ENCODE data around the gene TENM3. TPM values are rescaled to one million over a fixed set of nuclear protein-coding genes. Genes with fewer than 3 reads are reported as not detected.

The TENM3 gene
- total RNA-seq, 1 donor from 2014 or later: 0.05 TPM

DNA sequence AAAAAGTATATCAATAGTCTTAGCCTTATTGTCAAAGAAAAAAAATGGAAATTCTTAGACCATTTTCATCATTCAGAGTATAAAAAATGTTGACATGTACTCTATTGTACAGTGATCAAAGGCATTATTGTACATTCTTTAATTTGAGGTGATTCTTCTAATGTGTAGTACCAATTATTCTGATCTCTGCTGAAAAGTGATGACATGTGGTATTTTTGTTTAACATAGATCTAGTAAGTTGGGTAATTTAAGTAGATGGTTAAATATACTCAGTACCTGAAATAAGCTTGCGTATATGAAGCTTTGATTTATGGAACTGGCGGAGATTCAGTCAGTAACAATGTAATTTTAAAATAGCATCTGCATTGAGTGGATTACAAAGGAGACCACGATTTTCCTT, 5.1 kb downstream of the TENM3 start:
- H3K9me3 Mint-ChIP-seq: peaks cover 3% of the 10 kb centered on the region
- DNase-seq (ENCODE audit: low spot score): no peak
- intact Hi-C loops (cut with micrococcal nuclease): no loop called here
- no peak overlapping the region for H3K4me3 Mint-ChIP-seq (ENCODE audit: low read depth)
- H3K27ac Mint-ChIP-seq: no peak overlapping the region
- no peaks in the 10 kb centered on the region for H3K4me1 Mint-ChIP-seq (ENCODE audit: low read depth)
- H3K27me3 Mint-ChIP-seq (ENCODE audit: low read depth): no peaks in the 10 kb centered on the region
- H3K36me3 Mint-ChIP-seq (ENCODE audit: low read depth): no peaks in the 10 kb centered on the region

DNA sequence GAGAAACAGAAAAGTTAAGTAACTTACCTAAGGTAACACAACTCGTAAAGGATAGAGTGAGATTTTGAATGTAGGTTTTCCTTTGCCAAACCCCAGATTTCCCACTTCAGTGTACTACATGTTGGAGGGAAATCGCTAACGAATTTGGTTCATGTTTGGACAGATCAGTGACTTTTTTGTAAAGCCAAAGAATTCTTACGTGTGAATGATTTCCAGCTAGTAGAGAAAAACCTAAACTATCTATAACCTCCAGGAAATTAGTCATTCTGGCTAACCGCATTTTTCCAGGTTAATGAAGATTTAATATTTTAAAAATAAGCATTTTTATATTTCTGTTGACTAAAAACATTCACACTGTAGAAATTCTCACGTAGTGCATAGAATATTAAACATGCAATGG, 7.2 kb downstream of the TENM3 start:
- Mint-ChIP-seq H3K36me3 (ENCODE audit: low read depth) (no peaks in the 10 kb centered on the region), H3K27me3 (ENCODE audit: low read depth) (no peaks in the 10 kb centered on the region), H3K4me3 (ENCODE audit: low read depth) (no peak overlapping the region), H3K9me3 (no peaks in the 10 kb centered on the region), H3K27ac (no peak overlapping the region), H3K4me1 (ENCODE audit: low read depth) (no peaks in the 10 kb centered on the region)
- intact Hi-C loops (cut with micrococcal nuclease): no loop called here
- no peak for DNase-seq (ENCODE audit: low spot score)

DNA sequence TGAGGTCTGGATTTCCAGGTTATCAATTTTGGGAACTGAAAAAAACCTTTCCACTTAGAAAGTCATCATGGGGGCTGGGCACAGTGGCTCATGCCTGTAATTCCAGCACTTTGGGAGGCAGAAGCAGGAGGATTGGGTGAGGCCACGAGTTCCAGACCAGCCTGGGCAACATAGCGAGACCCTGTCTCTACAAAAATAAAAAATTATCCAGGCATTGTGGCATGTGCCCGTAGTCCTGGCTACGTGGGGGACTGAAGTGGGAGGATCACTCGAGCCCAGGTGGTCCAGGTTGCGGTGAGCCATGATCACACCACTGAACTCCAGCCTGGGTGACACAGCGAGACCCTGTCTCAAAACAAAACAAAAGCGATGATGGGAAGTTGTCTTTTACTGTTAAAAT, 7.9 kb downstream of the TENM3 start:
- no peaks in the 10 kb centered on the region for H3K27me3 Mint-ChIP-seq (ENCODE audit: low read depth)
- DNase-seq (ENCODE audit: low spot score): no peak
- intact Hi-C loops (cut with micrococcal nuclease): no loop called here
- no peaks in the 10 kb centered on the region for H3K36me3 Mint-ChIP-seq (ENCODE audit: low read depth)
- no peaks in the 10 kb centered on the region for H3K9me3 Mint-ChIP-seq
- H3K27ac Mint-ChIP-seq: no peak overlapping the region
- no peaks in the 10 kb centered on the region for H3K4me1 Mint-ChIP-seq (ENCODE audit: low read depth)
- no peak overlapping the region for H3K4me3 Mint-ChIP-seq (ENCODE audit: low read depth)

DNA sequence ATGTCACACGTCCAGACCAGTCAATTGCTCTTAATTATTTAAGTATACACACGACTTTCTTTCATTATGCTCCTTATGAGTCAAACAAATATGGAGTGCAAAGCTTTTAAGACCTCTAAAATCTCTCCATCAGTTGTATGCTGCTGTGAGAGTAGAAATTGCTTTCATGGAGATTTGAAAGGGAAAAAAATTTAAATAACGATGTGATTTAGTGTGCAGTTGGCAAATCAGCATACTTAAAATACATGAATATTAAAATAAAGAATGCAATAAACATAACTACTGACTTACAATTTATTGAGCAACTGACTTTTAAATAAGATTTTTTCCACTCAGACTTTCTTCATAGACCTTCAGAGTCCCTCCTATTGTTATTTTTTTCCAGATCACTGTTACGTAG, 9.0 kb downstream of the TENM3 start:
- Mint-ChIP-seq H3K4me3 (ENCODE audit: low read depth) (no peak overlapping the region), H3K27ac (no peak overlapping the region), H3K27me3 (ENCODE audit: low read depth) (no peaks in the 10 kb centered on the region), H3K9me3 (no peaks in the 10 kb centered on the region), H3K36me3 (ENCODE audit: low read depth) (no peaks in the 10 kb centered on the region), H3K4me1 (ENCODE audit: low read depth) (no peaks in the 10 kb centered on the region)
- intact Hi-C loops (cut with micrococcal nuclease): no loop called here
- no peak for DNase-seq (ENCODE audit: low spot score)

DNA sequence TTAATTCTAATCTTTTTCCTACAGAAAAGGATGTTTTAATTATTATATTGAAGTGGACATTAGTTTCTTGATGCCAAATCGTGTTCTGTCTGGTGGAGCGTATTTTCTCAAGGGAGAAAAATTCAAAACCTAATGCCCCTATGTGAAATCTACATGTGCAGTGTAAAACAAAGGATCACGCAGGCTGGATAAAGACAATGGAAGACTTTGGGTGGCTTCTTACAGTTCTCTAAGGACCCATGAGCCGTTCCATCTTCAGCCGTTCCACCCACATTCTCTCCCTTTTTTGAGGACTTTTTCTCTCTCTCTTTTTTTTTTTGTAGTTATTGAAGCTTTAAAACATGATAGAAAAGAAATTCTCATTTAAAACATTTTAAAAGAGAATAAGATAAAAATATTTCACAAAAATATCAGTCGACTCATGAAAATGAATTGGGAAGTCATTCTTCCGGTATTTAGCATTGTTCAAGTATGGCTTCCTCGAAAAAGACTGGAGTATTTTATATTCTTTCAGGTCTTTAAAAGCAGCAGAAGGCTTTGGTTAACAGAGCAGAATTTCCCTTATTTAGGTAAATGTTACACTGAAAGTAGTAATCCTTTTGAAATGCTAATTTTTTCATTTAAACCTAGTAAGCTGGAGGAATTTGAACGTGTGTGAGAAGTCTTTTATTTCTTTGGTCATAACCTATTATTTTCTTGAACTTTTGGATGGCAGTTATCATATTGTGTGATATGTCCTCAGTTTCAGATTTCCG, 11.0 kb downstream of the TENM3 start:
- no peaks in the 10 kb centered on the region for H3K9me3 Mint-ChIP-seq
- intact Hi-C loops (cut with micrococcal nuclease): no loop called here
- no peak overlapping the region for H3K4me3 Mint-ChIP-seq (ENCODE audit: low read depth)
- no peaks in the 10 kb centered on the region for H3K36me3 Mint-ChIP-seq (ENCODE audit: low read depth)
- DNase-seq (ENCODE audit: low spot score): no peak
- no peaks in the 10 kb centered on the region for H3K4me1 Mint-ChIP-seq (ENCODE audit: low read depth)
- H3K27ac Mint-ChIP-seq: no peak overlapping the region
- no peaks in the 10 kb centered on the region for H3K27me3 Mint-ChIP-seq (ENCODE audit: low read depth)

DNA sequence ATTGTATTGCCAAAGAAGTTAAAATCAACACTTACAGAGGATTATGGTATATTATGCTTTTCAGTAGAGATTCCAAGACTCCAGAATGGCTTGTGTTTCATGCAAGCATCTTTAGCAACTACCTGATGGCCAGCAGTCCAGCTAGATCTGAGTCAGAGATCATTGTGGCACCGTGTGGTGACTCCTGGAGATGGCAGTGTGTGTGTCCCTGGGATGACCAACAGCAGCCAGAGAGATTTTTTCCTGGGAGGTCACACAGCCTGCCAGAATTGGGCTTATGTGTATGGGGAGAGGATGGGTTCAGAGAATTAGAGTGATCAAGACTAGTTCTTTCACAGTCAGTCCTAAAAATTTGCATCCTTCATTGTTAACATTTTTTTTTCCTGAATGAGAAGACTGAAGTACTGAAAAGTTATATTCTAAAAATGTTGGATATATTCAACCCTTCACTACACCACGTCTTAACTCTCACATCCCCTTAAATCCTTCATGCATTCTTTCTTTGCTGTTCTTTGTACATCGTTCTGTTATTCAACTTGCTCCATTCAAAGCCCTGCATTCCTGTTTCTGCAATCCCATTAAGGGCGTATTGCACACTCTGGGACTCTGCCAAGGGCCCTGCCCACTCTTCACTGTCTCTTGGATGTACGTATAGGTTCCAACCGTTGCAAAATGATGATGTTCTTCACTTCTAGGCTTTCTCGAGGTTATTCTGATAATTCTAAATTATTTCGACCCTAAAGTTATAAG, 12.4 kb downstream of the TENM3 start:
- DNase-seq (ENCODE audit: low spot score): no peak
- Mint-ChIP-seq H3K27ac (no peak overlapping the region), H3K4me1 (ENCODE audit: low read depth) (no peaks in the 10 kb centered on the region), H3K27me3 (ENCODE audit: low read depth) (no peaks in the 10 kb centered on the region), H3K4me3 (ENCODE audit: low read depth) (no peak overlapping the region), H3K36me3 (ENCODE audit: low read depth) (no peaks in the 10 kb centered on the region), H3K9me3 (no peaks in the 10 kb centered on the region)
- intact Hi-C loops (cut with micrococcal nuclease): no loop called here

DNA sequence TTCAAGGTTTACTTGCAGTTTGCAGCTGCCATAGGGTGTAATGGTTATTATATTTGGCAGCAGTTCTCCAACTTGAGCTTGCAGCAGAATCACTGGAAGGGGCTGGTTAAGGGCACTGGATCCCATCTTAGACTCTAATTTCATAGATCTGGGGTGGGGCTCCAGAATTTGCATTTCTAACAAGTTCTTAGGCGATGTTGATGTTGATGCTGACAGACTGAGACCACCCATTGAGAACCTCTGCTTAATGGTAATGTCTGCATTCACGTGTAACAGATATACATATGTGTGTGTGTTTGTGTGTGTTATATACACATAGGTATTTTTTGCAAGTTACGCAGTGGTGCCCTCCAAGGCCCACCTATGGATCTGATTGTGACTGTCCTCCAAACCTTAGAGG, 13.8 kb downstream of the TENM3 start:
- no peak overlapping the region for H3K4me3 Mint-ChIP-seq (ENCODE audit: low read depth)
- no peaks in the 10 kb centered on the region for H3K27me3 Mint-ChIP-seq (ENCODE audit: low read depth)
- no peak for DNase-seq (ENCODE audit: low spot score)
- no peaks in the 10 kb centered on the region for H3K36me3 Mint-ChIP-seq (ENCODE audit: low read depth)
- no peaks in the 10 kb centered on the region for H3K4me1 Mint-ChIP-seq (ENCODE audit: low read depth)
- no peaks in the 10 kb centered on the region for H3K9me3 Mint-ChIP-seq
- intact Hi-C loops (cut with micrococcal nuclease): no loop called here
- no peak overlapping the region for H3K27ac Mint-ChIP-seq

DNA sequence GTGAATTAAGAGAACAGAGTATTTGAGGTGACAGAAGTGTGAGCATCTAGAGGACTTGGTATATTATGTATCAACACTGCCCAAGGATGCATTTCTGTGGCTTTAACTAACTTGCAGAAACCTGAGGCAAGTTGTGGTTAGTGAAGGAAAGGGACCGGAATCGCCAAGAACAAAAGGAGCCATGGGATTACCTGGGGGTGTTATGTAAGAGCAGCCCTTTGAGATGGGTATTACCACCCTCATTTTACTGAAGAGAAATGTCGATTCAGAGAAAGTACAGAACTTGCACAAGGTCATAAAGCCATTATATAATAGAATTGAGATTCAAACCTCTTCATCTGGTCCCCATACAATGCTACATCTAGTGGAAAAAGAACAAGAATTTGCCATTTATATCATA, 14.3 kb downstream of the TENM3 start:
- Mint-ChIP-seq H3K4me1 (ENCODE audit: low read depth) (no peaks in the 10 kb centered on the region), H3K27ac (no peak overlapping the region), H3K27me3 (ENCODE audit: low read depth) (no peaks in the 10 kb centered on the region), H3K9me3 (no peaks in the 10 kb centered on the region), H3K4me3 (ENCODE audit: low read depth) (no peak overlapping the region), H3K36me3 (ENCODE audit: low read depth) (no peaks in the 10 kb centered on the region)
- intact Hi-C loops (cut with micrococcal nuclease): no loop called here
- DNase-seq (ENCODE audit: low spot score): no peak

DNA sequence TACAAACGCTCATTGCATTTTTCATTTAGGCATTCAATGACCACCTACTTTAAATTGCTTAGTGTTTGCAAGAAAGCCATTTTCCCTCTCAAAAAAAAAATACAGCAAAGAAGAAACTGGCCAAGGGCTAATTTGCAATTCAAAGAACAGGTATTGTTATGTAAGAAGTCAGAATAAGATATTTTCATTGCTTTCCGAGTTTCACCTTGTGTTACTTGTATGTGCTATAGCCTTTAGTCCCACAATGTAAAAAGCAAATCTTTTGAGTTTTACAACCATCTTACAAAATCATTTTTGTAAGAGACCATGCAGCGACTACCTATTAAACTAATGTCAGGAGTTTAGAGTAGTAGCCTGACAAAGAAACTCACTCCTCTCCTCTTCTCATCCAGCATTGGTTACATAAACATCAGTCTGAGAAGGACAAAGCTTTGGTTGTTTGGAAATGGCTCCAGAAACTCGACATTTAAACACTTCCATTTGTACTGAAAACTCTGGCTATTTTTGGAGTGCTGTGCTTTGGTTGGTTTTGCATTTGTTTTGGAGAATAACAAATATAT, 15.3 kb downstream of the TENM3 start:
- Mint-ChIP-seq H3K36me3 (ENCODE audit: low read depth) (no peaks in the 10 kb centered on the region), H3K27ac (no peak overlapping the region), H3K9me3 (no peaks in the 10 kb centered on the region), H3K27me3 (ENCODE audit: low read depth) (no peaks in the 10 kb centered on the region), H3K4me3 (ENCODE audit: low read depth) (no peak overlapping the region), H3K4me1 (ENCODE audit: low read depth) (no peaks in the 10 kb centered on the region)
- intact Hi-C loops (cut with micrococcal nuclease): no loop called here
- no peak for DNase-seq (ENCODE audit: low spot score)

DNA sequence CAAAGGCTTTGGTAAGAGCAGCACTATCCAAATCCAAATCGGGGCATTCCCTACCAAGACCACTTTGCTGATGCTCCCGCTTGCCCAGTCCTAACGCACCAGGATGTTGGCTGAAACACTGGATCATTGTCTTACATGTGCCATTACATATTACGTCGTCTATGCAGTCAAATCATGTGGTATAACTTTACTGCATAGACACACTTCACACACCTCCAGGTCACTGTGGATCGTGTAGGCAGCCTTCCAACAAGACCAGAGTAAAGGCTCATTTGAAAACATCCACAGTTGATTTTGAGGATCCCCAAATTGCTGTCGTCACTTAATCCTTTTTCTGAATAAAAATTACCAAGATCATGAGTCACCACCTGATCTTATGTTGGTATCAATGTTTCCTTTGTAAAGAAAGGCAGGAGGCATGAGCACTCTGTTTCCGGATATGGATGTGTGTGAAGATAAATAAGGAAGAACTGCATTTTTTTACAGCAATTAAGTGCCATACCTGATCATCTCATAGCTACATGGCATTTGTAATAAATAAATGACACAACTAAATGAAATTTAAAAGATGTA, 18.5 kb downstream of the TENM3 start:
- H3K9me3 Mint-ChIP-seq: no peaks in the 10 kb centered on the region
- no peak overlapping the region for H3K4me3 Mint-ChIP-seq (ENCODE audit: low read depth)
- no peaks in the 10 kb centered on the region for H3K4me1 Mint-ChIP-seq (ENCODE audit: low read depth)
- no peak overlapping the region for H3K27ac Mint-ChIP-seq
- no peaks in the 10 kb centered on the region for H3K27me3 Mint-ChIP-seq (ENCODE audit: low read depth)
- H3K36me3 Mint-ChIP-seq (ENCODE audit: low read depth): no peaks in the 10 kb centered on the region
- intact Hi-C loops (cut with micrococcal nuclease): no loop called here
- no peak for DNase-seq (ENCODE audit: low spot score)

DNA sequence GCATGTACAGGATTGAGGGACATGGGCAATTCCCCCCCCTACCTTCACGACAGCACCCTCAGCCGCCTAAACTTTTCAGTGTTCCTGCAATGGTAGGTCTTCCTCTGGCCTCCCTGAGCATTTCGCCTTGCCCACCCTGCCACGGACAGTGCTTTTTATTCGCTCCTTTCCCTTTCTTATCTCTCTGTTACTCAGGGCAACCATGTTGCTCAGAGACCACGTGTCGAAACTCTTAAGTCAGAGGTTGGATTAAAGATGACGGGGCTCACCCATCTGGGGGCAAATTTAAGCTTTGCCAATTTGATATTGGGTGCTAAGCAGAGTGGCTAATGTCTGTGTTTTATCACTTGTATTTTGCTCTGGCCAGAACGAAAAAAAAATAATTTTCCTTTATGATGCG, 20.4 kb downstream of the TENM3 start:
- no peak overlapping the region for H3K27ac Mint-ChIP-seq
- intact Hi-C loops (cut with micrococcal nuclease): no loop called here

DNA sequence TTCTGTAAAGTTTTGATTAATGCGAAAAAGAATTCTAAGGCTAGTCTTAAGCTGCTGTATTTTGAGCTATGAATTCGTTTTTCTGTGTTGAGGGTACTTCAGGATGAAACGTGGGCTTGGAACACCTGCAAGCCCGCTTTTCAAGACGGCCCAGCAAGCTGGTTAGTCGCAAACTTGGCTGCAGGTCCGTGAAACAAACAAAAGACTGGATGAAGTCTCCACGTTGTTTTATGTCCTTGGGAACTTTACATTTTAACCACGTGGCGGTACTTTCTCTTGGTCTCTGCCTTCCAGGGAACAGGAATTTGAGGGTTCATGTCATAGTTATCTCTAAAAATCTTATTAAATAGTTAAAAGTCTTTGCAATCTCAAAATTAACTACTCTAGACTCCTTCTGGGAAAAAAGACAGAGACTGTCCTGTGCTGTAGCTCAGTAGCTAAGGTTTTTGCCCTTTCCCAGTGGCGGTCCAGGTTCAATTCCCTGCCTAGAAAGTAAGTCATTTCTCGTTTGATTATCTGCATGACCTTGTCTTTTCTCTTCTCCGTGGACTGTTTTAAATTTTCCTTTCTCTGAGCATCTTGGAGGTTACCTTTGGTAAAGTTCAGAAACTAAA, 21.0 kb downstream of the TENM3 start:
- Mint-ChIP-seq H3K36me3 (ENCODE audit: low read depth) (no peaks in the 10 kb centered on the region), H3K4me3 (ENCODE audit: low read depth) (no peak overlapping the region), H3K9me3 (no peaks in the 10 kb centered on the region), H3K27ac (no peak overlapping the region), H3K4me1 (ENCODE audit: low read depth) (no peaks in the 10 kb centered on the region), H3K27me3 (ENCODE audit: low read depth) (no peaks in the 10 kb centered on the region)
- DNase-seq (ENCODE audit: low spot score): no peak
- intact Hi-C loops (cut with micrococcal nuclease): no loop called here

More for the DNA sequence above, 20.4 kb downstream of the TENM3 start:
- no peaks in the 10 kb centered on the region for H3K36me3 Mint-ChIP-seq (ENCODE audit: low read depth)
- DNase-seq (ENCODE audit: low spot score): no peak
- no peaks in the 10 kb centered on the region for H3K4me1 Mint-ChIP-seq (ENCODE audit: low read depth)
- no peaks in the 10 kb centered on the region for H3K27me3 Mint-ChIP-seq (ENCODE audit: low read depth)
- H3K9me3 Mint-ChIP-seq: no peaks in the 10 kb centered on the region
- H3K4me3 Mint-ChIP-seq (ENCODE audit: low read depth): no peak overlapping the region

DNA sequence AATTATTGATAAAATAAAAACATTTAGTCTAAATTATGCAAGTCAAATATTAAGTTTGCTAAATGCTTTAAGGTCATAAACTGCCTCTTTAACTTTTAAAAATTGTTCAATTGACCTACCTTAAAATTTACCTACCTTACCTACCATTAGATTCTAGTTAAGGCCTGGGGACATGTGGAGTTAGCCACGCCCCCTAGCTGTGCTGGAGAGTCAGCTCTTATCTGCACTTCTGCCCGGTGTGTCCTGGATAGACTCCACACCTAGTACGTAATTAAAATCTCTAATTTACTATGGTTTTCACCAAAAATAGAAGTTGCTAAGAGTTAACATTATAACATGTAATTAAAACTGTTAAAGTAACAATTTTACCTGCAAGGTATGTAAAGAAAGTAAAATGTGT, 22.7 kb downstream of the TENM3 start:
- H3K36me3 Mint-ChIP-seq (ENCODE audit: low read depth): no peaks in the 10 kb centered on the region
- intact Hi-C loops (cut with micrococcal nuclease): no loop called here
- no peaks in the 10 kb centered on the region for H3K27me3 Mint-ChIP-seq (ENCODE audit: low read depth)
- H3K4me3 Mint-ChIP-seq (ENCODE audit: low read depth): no peak overlapping the region
- no peak overlapping the region for H3K27ac Mint-ChIP-seq
- no peaks in the 10 kb centered on the region for H3K4me1 Mint-ChIP-seq (ENCODE audit: low read depth)
- H3K9me3 Mint-ChIP-seq: no peaks in the 10 kb centered on the region
- no peak for DNase-seq (ENCODE audit: low spot score)

All from activated T-helper 2 cell treated with anti-CD3 and anti-CD28 coated beads, Interferon-gamma antibody, Interleukin-2, Interleukin-4, amounts not matched to agents 10 μg/mL and 5 μg/mL and 100 μg/mL, durations not matched to agents 14 hours and 24 hours and 36 hours (primary cell).